ENCODE data around the gene RAPGEF4.
"Not testable (repeated sequence)": the region's sequence is repeated elsewhere in the genome, so short reads cannot be mapped to it uniquely, and the experiment has no call there.

The RAPGEF4 gene

GRCh38 chr2:173037245-173038120 lies 301.8 kb downstream of the RAPGEF4 start:
- Histone ChIP-seq H3K27ac (ENCODE audit: low read length) (no peak overlapping the region), H3K36me3 (ENCODE audit: insufficient read depth, low read length) (no peaks in the 10 kb centered on the region), H3K9ac (ENCODE audit: low read depth, low read length) (no peak overlapping the region), H3K4me3 (ENCODE audit: low read depth in 1 of 2, low read length in 2 of 2) (no peak overlapping the region), H2AFZ (ENCODE audit: low read depth, low read length) (no peak overlapping the region), H3K4me2 (ENCODE audit: insufficient read depth, low read length) (no peak overlapping the region), H3K79me2 (ENCODE audit: insufficient read depth, low read length) (no peaks in the 10 kb centered on the region), H3K27me3 (ENCODE audit: insufficient read depth, low read length, poor library complexity) (no peaks in the 10 kb centered on the region), H3K9me3 (ENCODE audit: insufficient read depth, low read length, severe bottlenecking) (no peaks in the 10 kb centered on the region), H4K20me1 (ENCODE audit: insufficient read depth, low read length) (no peaks in the 10 kb centered on the region), H3K4me1 (ENCODE audit: insufficient read depth, low read length) (no peaks in the 10 kb centered on the region)
- no peak for DNase-seq
- TF ChIP-seq CTCF (IDR thresholded peaks at IDR 0.05; ENCODE audit: borderline replicate concordance, extremely low read depth, low read length, poor library complexity, severe bottlenecking) (no peak), EZH2 (IDR thresholded peaks at IDR 0.05; ENCODE audit: borderline replicate concordance, low read depth, low read length, severe bottlenecking) (no peak)
- ATAC-seq (ENCODE audit: insufficient read depth, low read depth), result no peak

- H3K4me3 ChIP-seq (ENCODE audit: low read depth in 1 of 2, low read length in 2 of 2); H3K9me3 ChIP-seq (ENCODE audit: insufficient read depth, low read length, severe bottlenecking); H3K27me3 ChIP-seq (ENCODE audit: insufficient read depth, low read length, poor library complexity); H4K20me1 ChIP-seq (ENCODE audit: insufficient read depth, low read length); H3K9ac ChIP-seq (ENCODE audit: low read depth, low read length); H3K79me2 ChIP-seq (ENCODE audit: insufficient read depth, low read length); H3K27ac ChIP-seq (ENCODE audit: low read length); H3K4me2 ChIP-seq (ENCODE audit: insufficient read depth, low read length); H2AFZ ChIP-seq (ENCODE audit: low read depth, low read length); ATAC-seq (ENCODE audit: insufficient read depth, low read depth); DNase-seq; H3K4me1 ChIP-seq (ENCODE audit: insufficient read depth, low read length); H3K36me3 ChIP-seq (ENCODE audit: insufficient read depth, low read length): not testable (repeated sequence)
Observed at GRCh38 chr2:173038257-173038656, 302.6 kb downstream of the RAPGEF4 start.

GRCh38 chr2:173040729-173041128 lies 305.1 kb downstream of the RAPGEF4 start:
- Histone ChIP-seq H2AFZ (ENCODE audit: low read depth, low read length) (no peak overlapping the region), H3K4me1 (ENCODE audit: insufficient read depth, low read length) (no peaks in the 10 kb centered on the region), H4K20me1 (ENCODE audit: insufficient read depth, low read length) (no peaks in the 10 kb centered on the region), H3K36me3 (ENCODE audit: insufficient read depth, low read length) (no peaks in the 10 kb centered on the region), H3K4me3 (ENCODE audit: low read depth in 1 of 2, low read length in 2 of 2) (no peak overlapping the region), H3K4me2 (ENCODE audit: insufficient read depth, low read length) (no peak overlapping the region), H3K79me2 (ENCODE audit: insufficient read depth, low read length) (no peaks in the 10 kb centered on the region), H3K9ac (ENCODE audit: low read depth, low read length) (no peak overlapping the region), H3K27me3 (ENCODE audit: insufficient read depth, low read length, poor library complexity) (no peaks in the 10 kb centered on the region), H3K9me3 (ENCODE audit: insufficient read depth, low read length, severe bottlenecking) (no peaks in the 10 kb centered on the region), H3K27ac (ENCODE audit: low read length) (no peak overlapping the region)
- DNase-seq (no peak), ATAC-seq (ENCODE audit: insufficient read depth, low read depth) (no peak)
- TF ChIP-seq EZH2 (IDR thresholded peaks at IDR 0.05; ENCODE audit: borderline replicate concordance, low read depth, low read length, severe bottlenecking) (no peak), CTCF (IDR thresholded peaks at IDR 0.05; ENCODE audit: borderline replicate concordance, extremely low read depth, low read length, poor library complexity, severe bottlenecking) (no peak)

- no peak for ATAC-seq (ENCODE audit: insufficient read depth, low read depth)
- Histone ChIP-seq H2AFZ (ENCODE audit: low read depth, low read length) (no peak overlapping the region), H3K4me3 (ENCODE audit: low read depth in 1 of 2, low read length in 2 of 2) (no peak overlapping the region), H3K9me3 (ENCODE audit: insufficient read depth, low read length, severe bottlenecking) (no peaks in the 10 kb centered on the region), H3K4me2 (ENCODE audit: insufficient read depth, low read length) (no peak overlapping the region), H3K36me3 (ENCODE audit: insufficient read depth, low read length) (no peaks in the 10 kb centered on the region), H3K27me3 (ENCODE audit: insufficient read depth, low read length, poor library complexity) (no peaks in the 10 kb centered on the region), H3K27ac (ENCODE audit: low read length) (no peak overlapping the region), H3K4me1 (ENCODE audit: insufficient read depth, low read length) (no peaks in the 10 kb centered on the region), H4K20me1 (ENCODE audit: insufficient read depth, low read length) (no peaks in the 10 kb centered on the region), H3K9ac (ENCODE audit: low read depth, low read length) (no peak overlapping the region), H3K79me2 (ENCODE audit: insufficient read depth, low read length) (no peaks in the 10 kb centered on the region)
- TF ChIP-seq EZH2 (IDR thresholded peaks at IDR 0.05; ENCODE audit: borderline replicate concordance, low read depth, low read length, severe bottlenecking) (no peak), CTCF (IDR thresholded peaks at IDR 0.05; ENCODE audit: borderline replicate concordance, extremely low read depth, low read length, poor library complexity, severe bottlenecking) (no peak)
- no peak for DNase-seq
Observed at GRCh38 chr2:173043476-173043875, 307.8 kb downstream of the RAPGEF4 start.

Measured in DND-41 (cell line).